Spleen (tissue), 11 donors: ENCODE measurements around the gene PLXNC1. TPM values are rescaled to one million over a fixed set of nuclear protein-coding genes. Genes with fewer than 3 reads are reported as not detected.

ENCODE experiments used
- DNase-seq: peaks from one replicate; pipeline ENCODE4 v3.0.0-alpha.2; 2020
- H3K27ac ChIP-seq, 8 donors: fragments of 200-600 bp; sonication (generic) in 7 of 8; 1 replicate in 4 of 8; 2 replicates in 4 of 8; pipeline versions ENCODE4 v1.5.0 to v1.8.0; 2016 to 2021; ENCODE audit warnings: inconsistent platforms in 4 of 8, mild to moderate bottlenecking in 4 of 8, moderate library complexity in 1 of 8
- H3K27me3 ChIP-seq, 7 donors: fragments of 200-600 bp; sonication (generic) in 6 of 7; replicated peaks in 1 of 7; 1 replicate in 4 of 7; 2 replicates in 3 of 7; pipeline versions ENCODE4 v1.5.0 to v1.8.0; 2016 to 2021; ENCODE audit warnings: inconsistent platforms in 3 of 7, mild to moderate bottlenecking in 1 of 7
- H3K36me3 ChIP-seq, 6 donors: fragments of 200-600 bp; sonication (generic) in 5 of 6; 1 replicate in 4 of 6; 2 replicates in 2 of 6; pipeline versions ENCODE4 v1.5.0 to v1.8.0; 2016 to 2021; ENCODE audit warnings: inconsistent platforms in 2 of 6
- H3K4me1 ChIP-seq, 6 donors: fragments of 200-600 bp; sonication (generic) in 5 of 6; 1 replicate in 3 of 6; 2 replicates in 3 of 6; pipeline versions ENCODE4 v1.5.0 to v1.8.0; 2016 to 2021; ENCODE audit warnings: inconsistent platforms in 3 of 6
- H3K4me3 ChIP-seq, 8 donors: fragments of 200-600 bp; sonication (generic) in 7 of 8; 1 replicate in 4 of 8; 2 replicates in 4 of 8; pipeline versions ENCODE4 v1.5.0 to v1.8.0; 2016 to 2021; ENCODE audit warnings: inconsistent platforms in 4 of 8, mild to moderate bottlenecking in 4 of 8, moderate library complexity in 2 of 8
- H3K9me3 ChIP-seq, 8 donors: fragments of 200-600 bp; sonication (generic) in 7 of 8; 1 replicate in 4 of 8; 2 replicates in 4 of 8; pipeline versions ENCODE4 v1.5.0 to v1.8.0; 2016 to 2021; ENCODE audit warnings: inconsistent platforms in 4 of 8
- POLR2A ChIP-seq, 3 donors: fragments of 450-650 bp; IDR thresholded peaks; one replicate each; pipeline ENCODE4 v1.5.1; 2017; ENCODE audit warnings: antibody characterized with exemption in 3 of 3, mild to moderate bottlenecking in 1 of 3
- POLR2AphosphoS5 ChIP-seq, 3 donors: sonication (generic); formaldehyde crosslinking; IDR thresholded peaks; one replicate each; pipeline ENCODE4 v1.5.1; 2017; ENCODE audit warnings: antibody characterized with exemption in 3 of 3
- WGBS, 5 donors: extraction: QIAGEN DNeasy Blood & Tissue Kit in 3 of 5; methylation state at CpG; one replicate each; pipeline versions ENCODE4 v1.1.5 to v1.1.7; 2013 to 2018; 5-methylcytosine and 5-hydroxymethylcytosine counted together
- intact Hi-C: fragments of 100-400 bp; cut with DNase I; formaldehyde crosslinking; loops from one replicate; pipeline ENCODE4 v1.15.0; 2023; ENCODE audit warnings: low total_unique reads
- polyA plus RNA-seq, 3 donors: library from polyadenylated mRNA; stranded (reverse); fragments of 200-250 nt; gene quantifications; one replicate each; pipeline ENCODE4 v1.2.1, GENCODE V29; 2013
- total RNA-seq, 7 donors: library from RNA; depleted of rRNA in 3 of 7; stranded (reverse); fragments of >200 nt in 3 of 7; fragmentation: NEBNext Ultra II Directional in 4 of 7; extraction: Animal tissue kit (Norgen Biotek cat#: 25700) in 4 of 7; gene quantifications; one replicate each; pipeline versions ENCODE4 v1.1.0 to v1.2.1, GENCODE V29; 2016 to 2021
- TF ChIP-seq, protein P1 (sequence below), 11 experiments: fragments of 200-600 bp in 7 of 11; fragments of 450-650 bp in 4 of 11; sonication (generic) in 4 of 11; IDR thresholded peaks in 8 of 11; conservative IDR thresholded peaks in 3 of 11; 1 replicate in 7 of 11; 2 replicates in 4 of 11; pipeline versions ENCODE4 v1.4.0 to v1.8.0; 2016 to 2021; ENCODE audit warnings: antibody characterized with exemption in 11 of 11, inconsistent platforms in 4 of 11, mild to moderate bottlenecking in 1 of 11
- donor health status: healthy with polysubstance abuse.
- donor health status: DM: no; HTN: no; CAD: no; lungs with moderate emphysema.
- donor health status: DM: no; HTN: no; CAD: no.
- donor health status: Bipolar disorder and iron deficiency.
- donor health status: healthy.
- donor health status: DM: no; HTN: no; CAD: no.
- donor health status: DM: yes; HTN: yes; CAD: no.

Gene PLXNC1
- total and polyA plus RNA-seq, 10 donors, result 6.8 to 138 (median 69.7) TPM

DNA sequence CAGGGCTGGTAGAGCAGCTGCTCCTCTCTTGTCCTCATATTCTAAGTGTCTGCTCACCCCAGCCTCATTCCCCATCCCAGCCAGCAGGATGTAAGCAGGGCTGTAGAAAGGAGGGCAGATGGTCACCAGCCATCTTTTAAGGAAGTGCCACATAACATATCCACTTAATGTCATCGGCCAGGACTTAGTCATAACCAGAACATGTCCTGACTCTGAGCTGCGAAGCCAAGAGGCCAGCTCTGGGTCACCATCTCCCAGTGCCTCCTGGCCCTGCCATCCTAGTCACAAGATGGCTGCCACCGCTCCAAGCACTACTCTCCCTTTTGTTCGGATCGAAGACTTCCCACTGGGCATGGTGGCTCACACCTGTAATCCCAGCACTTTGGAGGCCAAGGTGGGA, 123.9 kb downstream of the PLXNC1 start:
- H3K4me1 ChIP-seq, result peaks cover 0 to 45% (median 24%) of the 10 kb centered on the region in 6 donors
- TF ChIP-seq POLR2AphosphoS5 (IDR thresholded peaks at IDR 0.05) (no peak), POLR2A (IDR thresholded peaks at IDR 0.05) (no peak)
- TF ChIP-seq, protein P1, sequence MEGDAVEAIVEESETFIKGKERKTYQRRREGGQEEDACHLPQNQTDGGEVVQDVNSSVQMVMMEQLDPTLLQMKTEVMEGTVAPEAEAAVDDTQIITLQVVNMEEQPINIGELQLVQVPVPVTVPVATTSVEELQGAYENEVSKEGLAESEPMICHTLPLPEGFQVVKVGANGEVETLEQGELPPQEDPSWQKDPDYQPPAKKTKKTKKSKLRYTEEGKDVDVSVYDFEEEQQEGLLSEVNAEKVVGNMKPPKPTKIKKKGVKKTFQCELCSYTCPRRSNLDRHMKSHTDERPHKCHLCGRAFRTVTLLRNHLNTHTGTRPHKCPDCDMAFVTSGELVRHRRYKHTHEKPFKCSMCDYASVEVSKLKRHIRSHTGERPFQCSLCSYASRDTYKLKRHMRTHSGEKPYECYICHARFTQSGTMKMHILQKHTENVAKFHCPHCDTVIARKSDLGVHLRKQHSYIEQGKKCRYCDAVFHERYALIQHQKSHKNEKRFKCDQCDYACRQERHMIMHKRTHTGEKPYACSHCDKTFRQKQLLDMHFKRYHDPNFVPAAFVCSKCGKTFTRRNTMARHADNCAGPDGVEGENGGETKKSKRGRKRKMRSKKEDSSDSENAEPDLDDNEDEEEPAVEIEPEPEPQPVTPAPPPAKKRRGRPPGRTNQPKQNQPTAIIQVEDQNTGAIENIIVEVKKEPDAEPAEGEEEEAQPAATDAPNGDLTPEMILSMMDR (IDR thresholded peaks at IDR 0.05 in 8 of 11, conservative IDR thresholded peaks at IDR 0.05 in 3 of 11), result no peak
- no peaks in the 10 kb centered on the region for H3K9me3 ChIP-seq
- H3K27ac ChIP-seq, result peak overlapping the region in 1 of 8 donors; percentile 41
- no peak overlapping the region for H3K4me3 ChIP-seq
- peaks cover 0 to 88% (median 6%) of the 10 kb centered on the region in 6 donors for H3K36me3 ChIP-seq
- no peak for DNase-seq
- intact Hi-C loops, result no loop called here
- H3K27me3 ChIP-seq, result no peaks in the 10 kb centered on the region
- 80 to 89% (median 84%) methylated on average over 5 of the region's 5 CpGs for WGBS, 5 donors

DNA sequence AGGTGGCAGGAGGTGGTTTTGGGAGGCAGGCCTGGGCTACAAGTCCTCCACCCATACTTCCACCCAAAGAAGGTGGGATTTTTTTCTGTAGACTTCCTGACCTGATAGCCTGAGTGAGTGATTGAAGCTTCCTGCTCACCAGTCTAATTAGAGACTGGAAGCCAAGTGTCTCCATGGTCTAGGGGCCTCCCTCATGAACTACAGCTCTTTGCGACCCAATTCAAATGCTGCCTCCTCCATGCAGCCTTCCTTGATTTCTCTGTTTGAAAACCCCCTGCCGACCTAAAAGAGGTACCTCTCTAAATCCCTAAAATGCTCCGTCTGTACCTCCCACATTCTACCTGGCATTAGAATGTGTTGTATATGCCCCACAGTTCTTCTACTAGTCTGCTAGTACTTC, 124.9 kb downstream of the PLXNC1 start:
- Histone ChIP-seq H3K27ac (no peak overlapping the region), H3K4me1 (peaks cover 0 to 42% (median 14%) of the 10 kb centered on the region in 6 donors), H3K36me3 (peaks cover 0 to 88% (median 6%) of the 10 kb centered on the region in 6 donors), H3K9me3 (no peaks in the 10 kb centered on the region), H3K4me3 (no peak overlapping the region), H3K27me3 (no peaks in the 10 kb centered on the region)
- DNase-seq, result no peak
- TF ChIP-seq, protein P1 (IDR thresholded peaks at IDR 0.05 in 8 of 11, conservative IDR thresholded peaks at IDR 0.05 in 3 of 11), result no peak
- TF ChIP-seq POLR2A (IDR thresholded peaks at IDR 0.05) (no peak), POLR2AphosphoS5 (IDR thresholded peaks at IDR 0.05) (no peak)
- intact Hi-C loops, result no loop called here
- WGBS, 5 donors, result 94 to 97% (median 96%) methylated on average over 3 of the region's 3 CpGs

DNA sequence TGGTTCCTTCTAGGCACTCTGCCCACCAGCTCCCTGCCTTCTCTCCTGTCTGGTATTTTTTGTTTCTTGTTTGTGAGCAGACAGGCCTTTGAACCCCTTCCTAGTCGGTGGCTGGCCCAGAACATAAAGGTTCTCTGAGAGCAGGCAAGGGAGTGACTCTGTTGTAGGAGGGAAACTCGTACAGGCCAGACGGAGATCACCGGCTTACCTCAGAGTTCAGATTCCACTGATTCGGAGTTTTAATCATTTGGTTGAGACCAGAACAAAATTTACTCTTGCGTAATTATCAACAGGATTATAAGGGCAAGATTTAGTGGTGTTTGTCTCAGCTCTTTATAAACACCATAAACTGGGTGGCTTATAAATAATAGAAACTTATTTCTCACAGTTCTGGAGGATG, 128.3 kb downstream of the PLXNC1 start:
- intact Hi-C loops, result no loop called here
- no peak overlapping the region for H3K4me3 ChIP-seq
- TF ChIP-seq, protein P1 (IDR thresholded peaks at IDR 0.05 in 8 of 11, conservative IDR thresholded peaks at IDR 0.05 in 3 of 11), result no peak
- TF ChIP-seq POLR2A (IDR thresholded peaks at IDR 0.05) (no peak), POLR2AphosphoS5 (IDR thresholded peaks at IDR 0.05) (no peak)
- H3K27me3 ChIP-seq, result no peaks in the 10 kb centered on the region
- 91 to 96% (median 94%) methylated on average over 6 of the region's 6 CpGs for WGBS, 5 donors
- H3K36me3 ChIP-seq, result peaks cover 0 to 96% (median 22%) of the 10 kb centered on the region in 6 donors
- no peak overlapping the region for H3K27ac ChIP-seq
- peaks cover 0 to 20% (median 5%) of the 10 kb centered on the region in 6 donors for H3K4me1 ChIP-seq
- no peaks in the 10 kb centered on the region for H3K9me3 ChIP-seq
- no peak for DNase-seq

DNA sequence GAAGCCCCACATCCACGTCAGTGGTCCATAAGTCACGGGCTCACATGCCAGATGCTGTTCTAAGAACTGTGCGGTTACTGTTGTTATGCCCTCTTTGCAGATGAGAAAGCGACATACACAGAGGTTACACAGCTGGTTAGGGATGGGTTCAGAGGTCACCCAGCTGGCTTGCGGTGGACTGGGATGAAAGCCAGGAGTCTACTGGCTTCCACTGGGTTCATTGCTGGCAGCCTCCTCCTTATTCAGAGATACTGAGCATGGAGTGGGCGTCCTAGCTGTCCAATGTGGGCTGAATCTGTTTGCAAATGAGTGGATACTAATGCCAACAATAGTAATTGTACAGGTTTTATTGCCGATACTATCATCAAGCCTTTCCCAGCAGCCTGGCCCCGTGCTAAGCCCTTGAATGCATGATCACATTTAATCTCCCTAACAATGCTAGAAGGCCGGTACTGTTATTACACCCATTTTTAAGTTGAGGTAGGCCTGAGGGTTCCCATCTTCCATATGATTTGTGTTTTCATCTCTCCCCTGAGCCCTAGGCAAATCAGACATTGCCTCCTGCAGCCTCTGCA, 129.1 kb downstream of the PLXNC1 start:
- Histone ChIP-seq H3K27me3 (no peaks in the 10 kb centered on the region), H3K9me3 (no peaks in the 10 kb centered on the region), H3K36me3 (peaks cover 0 to 96% (median 22%) of the 10 kb centered on the region in 6 donors), H3K4me3 (no peak overlapping the region), H3K27ac (peak overlapping the region in 1 of 8 donors; percentile 9), H3K4me1 (peaks cover 7 to 28% (median 10%) of the 10 kb centered on the region in 6 donors)
- intact Hi-C loops, result no loop called here
- 82 to 98% (median 93%) methylated on average over 9 of the region's 9 CpGs for WGBS, 5 donors
- TF ChIP-seq POLR2AphosphoS5 (IDR thresholded peaks at IDR 0.05) (no peak), POLR2A (IDR thresholded peaks at IDR 0.05) (no peak)
- TF ChIP-seq, protein P1 (IDR thresholded peaks at IDR 0.05 in 8 of 11, conservative IDR thresholded peaks at IDR 0.05 in 3 of 11), result no peak
- no peak for DNase-seq
